Measurements from ENCODE around the gene C9orf40. TPM values are rescaled to one million over a fixed set of nuclear protein-coding genes. Genes with fewer than 3 reads are reported as not detected.

Gene C9orf40
- 3.3 TPM for total RNA-seq
- long read RNA-seq, result 0 reads

GRCh38 chr9:74952201-74953151 lies at the start of gene C9orf40:
Gene C9orf40 (minus strand): TSS chr9:74952912. CDS start chr9:74952611, 301 bp downstream.
- peak; percentile 98 for DNase-seq (ENCODE audit: low spot score)

DNA sequence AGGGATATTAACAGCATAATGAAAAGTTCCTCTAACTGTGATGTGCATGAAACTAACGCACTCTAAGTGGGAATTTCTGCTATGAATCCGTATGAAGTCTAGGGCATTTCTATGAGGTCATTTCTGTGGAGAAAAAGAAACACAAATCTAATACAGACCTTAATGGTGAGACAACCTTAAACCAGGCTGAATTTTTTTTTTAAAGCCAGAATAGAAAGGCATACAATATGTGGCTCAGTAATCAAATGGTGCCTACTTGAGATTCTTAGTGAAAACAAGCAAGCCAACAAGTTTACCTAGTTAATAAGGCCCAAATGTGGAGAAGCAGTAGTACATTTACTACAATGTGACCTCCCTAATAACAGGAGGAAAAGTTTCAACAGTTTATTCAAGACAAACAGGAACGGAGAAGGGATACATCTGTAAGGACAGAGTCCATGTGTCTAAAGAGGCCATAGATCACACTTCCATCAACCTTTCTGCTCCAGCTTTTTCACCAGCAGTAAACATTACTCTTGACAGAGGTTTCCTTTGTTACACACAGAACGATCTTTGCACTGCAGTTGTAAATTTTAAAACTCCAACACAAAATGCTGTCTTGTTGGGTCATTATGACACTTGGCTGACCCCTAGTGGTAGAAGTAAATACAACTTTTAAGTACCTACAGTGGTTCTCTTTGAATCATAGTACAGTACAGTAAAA lies 49.2 kb upstream of the C9orf40 start:
- no peak for DNase-seq (ENCODE audit: low spot score)

DNA sequence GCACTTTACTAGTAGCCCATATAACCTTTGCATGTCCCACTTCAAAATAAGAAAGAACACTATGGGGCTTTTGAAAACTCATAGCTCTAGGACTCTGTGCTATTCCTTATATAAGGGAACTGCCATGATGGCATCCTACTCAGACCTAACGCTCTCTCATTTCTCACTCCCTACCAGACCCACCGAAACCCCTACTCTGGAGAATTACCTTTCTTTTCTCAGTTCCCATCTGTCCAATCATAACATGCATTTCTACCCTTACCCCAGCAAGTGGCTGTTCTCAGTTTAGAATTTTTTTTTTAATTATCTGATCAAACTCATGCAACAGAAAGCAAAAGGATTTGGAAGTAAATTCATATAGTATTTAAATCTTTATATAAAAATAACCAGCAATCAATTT lies 48.1 kb upstream of the C9orf40 start:
- DNase-seq (ENCODE audit: low spot score), result no peak

DNA sequence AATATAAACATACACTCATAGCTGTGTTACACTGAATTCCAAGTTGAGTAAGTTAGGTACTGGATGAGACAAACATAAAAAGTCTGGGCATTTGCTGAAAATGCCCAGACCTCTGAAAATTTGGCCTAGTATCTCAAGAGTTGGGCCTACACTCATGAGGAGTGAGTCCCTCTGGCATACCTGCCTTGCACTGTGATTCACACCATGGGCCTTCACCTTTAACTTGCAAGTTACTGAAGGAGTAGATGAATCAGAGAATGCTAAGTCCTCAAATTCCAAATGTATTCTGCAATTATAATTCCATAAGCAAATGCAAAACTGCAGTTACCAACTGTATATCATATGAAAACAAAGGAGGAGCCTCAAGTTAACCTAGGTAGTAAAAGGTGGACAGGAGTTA lies 32.3 kb upstream of the C9orf40 start:
- DNase-seq (ENCODE audit: low spot score), result no peak

DNA sequence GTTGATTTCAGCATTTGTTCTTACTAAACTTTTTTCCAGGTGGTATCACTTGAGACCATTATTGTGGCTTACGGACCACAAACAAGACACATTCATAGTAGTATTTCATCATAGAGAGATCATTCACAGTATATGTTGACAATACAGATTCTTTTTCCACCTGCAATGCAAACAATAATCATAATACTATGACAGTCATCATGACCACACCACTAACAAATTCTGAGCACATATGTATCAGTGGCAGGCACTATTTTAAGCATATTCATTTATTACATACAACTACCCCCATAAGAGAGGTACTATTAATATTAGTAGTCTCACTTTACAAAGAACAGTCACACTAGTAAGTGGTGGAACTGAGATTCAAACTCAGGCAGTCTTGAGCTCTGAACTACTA lies 31.0 kb upstream of the C9orf40 start:
- DNase-seq (ENCODE audit: low spot score), result no peak

- DNase-seq (ENCODE audit: low spot score), result no peak
Observed at GRCh38 chr9:74979844-74980243, 27.1 kb upstream of the C9orf40 start.

- no peak for DNase-seq (ENCODE audit: low spot score)
Observed at GRCh38 chr9:74977287-74977686, 24.6 kb upstream of the C9orf40 start.

DNA sequence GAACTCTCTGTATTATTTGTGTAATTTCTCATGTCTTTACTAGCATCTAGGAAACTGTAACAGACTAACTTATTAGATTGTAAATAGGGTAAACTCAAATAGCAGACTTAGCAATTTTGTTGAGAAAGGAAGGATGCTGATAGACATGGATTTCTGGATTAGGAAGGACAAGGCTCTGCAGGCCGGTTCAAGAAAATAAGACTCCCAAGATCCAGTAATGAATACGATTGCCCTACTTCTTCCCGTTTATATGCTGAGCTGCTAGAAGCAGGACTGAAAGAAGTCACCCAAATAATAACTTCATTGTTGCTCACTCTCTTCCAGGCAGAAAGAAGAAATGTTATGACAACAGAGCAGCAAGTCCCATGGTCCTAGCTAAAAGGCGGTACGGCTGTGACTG lies 22.8 kb upstream of the C9orf40 start:
- no peak for DNase-seq (ENCODE audit: low spot score)

DNA sequence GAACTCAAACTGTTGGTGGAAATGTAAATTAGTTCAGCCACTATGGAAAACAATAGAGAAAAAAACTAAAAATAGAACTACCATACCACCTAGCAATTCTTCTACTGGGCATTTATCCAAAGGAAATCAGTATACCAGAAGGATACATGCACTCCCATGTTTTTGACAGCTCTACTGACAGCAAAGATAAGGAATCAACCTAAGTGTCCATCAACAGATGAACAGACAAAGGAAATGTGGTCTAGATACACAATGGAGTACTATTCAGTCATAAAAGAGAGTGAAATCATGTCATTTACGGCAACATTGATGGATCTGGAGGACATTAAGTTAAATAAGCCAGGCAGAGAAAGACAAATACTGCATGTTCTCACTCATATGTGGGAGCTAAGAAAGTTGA lies 21.8 kb upstream of the C9orf40 start:
- no peak for DNase-seq (ENCODE audit: low spot score)

DNA sequence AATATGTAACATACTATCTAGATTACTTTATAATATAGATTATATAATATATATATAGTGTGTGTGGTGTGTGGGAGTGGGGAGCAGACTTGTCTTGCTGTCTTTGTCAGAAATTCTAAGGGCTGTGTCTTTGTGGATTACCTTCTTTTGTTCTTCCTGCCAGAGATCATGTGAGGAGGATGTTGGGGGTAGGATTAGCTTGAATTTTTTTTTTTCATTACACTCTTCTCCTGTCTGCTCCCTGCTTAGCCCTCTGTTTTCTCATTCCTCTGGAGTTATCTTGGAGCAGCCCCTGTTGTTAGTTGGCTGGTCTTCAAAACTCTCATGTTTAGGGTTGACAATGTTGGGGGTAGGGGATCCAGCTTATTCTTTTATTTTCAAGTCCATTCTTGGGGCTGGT lies 21.0 kb upstream of the C9orf40 start:
- no peak for DNase-seq (ENCODE audit: low spot score)

DNA sequence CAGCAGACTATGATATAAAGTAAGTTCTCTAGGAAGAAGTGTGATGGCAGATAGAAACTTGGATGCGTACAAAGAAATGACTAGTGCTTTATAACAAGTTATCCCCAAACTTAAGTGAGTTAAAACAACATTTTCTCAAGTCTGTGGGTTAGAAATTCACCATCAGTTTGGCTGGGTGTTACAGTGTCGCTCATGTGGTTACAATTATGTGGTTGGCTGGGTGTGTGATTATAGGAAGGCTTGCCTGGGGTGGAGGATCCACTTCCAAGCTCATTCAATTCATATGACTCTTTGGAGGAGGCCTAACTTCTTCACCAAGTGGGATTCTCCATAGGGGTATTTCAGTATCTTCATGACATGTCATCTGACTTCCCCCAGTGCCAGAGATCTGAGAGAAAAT lies 10.3 kb upstream of the C9orf40 start:
- DNase-seq (ENCODE audit: low spot score), result no peak

GRCh38 chr9:74961496-74961895 lies 8.8 kb upstream of the C9orf40 start:
- no peak for DNase-seq (ENCODE audit: low spot score)

DNA sequence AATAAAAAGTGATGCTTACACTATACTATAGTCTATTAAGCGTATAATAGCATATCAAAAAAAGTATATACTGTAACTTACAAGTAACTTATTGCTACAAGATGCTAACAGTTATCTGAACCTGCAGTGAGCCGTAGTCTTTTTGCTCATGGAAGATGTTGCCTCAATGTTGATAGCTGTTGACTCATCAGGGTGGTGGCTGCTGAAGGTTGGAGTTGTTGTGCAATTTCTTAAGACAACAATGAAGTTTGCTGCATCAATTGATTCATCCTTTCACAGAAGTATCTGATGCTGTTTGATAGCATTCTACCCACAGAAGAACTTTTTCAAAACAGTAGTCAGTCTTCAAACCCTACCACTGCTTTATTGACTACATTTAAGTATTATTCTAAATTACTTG lies 7.8 kb upstream of the C9orf40 start:
- DNase-seq (ENCODE audit: low spot score), result no peak

DNA sequence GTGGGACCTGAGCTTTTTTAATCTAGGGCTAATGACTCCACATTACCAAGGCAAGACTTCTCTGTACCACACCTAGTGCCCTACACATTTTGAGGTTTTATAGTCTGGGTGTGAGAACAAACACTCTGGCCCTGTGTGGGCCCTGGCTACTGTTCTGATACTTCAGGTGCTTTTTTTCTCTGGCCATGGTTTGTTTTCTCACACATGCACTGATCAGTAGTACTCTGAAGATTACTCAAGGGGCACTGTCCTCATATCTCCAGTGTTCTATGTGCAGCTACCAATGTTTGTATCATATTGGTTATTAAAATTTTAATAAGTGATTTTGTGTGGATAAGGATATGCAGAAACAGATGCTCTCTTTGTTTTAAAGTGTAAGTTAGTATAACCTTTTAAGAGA lies 5.9 kb upstream of the C9orf40 start:
- DNase-seq (ENCODE audit: low spot score), result no peak

GRCh38 chr9:74953235-74953751 lies 581 bp upstream of the C9orf40 start:
- no peak for DNase-seq (ENCODE audit: low spot score)

DNA sequence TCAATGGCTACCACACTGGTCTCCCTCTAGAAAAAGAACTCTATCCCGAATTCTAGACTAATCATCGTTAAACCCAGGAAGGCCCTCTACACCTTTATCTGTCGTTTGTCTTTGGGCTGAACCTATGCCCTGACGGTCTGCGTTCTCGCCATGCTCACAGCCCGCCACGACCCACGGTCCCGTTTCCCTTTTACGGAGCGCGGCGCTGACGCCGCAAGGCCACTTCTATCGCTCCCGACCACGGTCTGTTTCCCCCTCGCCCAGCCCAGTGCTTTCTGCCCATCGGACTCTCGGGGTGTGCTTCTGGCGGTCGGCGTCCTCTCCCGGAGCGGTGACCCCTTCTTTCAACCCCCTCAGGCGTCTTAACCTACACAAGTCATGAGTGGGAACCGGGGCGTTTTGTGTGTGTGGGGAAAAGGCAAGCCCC lies 974 bp downstream of the C9orf40 start:
- DNase-seq (ENCODE audit: low spot score), result no peak

GRCh38 chr9:74951107-74951720 lies 1.5 kb downstream of the C9orf40 start:
- DNase-seq (ENCODE audit: low spot score), result no peak

DNA sequence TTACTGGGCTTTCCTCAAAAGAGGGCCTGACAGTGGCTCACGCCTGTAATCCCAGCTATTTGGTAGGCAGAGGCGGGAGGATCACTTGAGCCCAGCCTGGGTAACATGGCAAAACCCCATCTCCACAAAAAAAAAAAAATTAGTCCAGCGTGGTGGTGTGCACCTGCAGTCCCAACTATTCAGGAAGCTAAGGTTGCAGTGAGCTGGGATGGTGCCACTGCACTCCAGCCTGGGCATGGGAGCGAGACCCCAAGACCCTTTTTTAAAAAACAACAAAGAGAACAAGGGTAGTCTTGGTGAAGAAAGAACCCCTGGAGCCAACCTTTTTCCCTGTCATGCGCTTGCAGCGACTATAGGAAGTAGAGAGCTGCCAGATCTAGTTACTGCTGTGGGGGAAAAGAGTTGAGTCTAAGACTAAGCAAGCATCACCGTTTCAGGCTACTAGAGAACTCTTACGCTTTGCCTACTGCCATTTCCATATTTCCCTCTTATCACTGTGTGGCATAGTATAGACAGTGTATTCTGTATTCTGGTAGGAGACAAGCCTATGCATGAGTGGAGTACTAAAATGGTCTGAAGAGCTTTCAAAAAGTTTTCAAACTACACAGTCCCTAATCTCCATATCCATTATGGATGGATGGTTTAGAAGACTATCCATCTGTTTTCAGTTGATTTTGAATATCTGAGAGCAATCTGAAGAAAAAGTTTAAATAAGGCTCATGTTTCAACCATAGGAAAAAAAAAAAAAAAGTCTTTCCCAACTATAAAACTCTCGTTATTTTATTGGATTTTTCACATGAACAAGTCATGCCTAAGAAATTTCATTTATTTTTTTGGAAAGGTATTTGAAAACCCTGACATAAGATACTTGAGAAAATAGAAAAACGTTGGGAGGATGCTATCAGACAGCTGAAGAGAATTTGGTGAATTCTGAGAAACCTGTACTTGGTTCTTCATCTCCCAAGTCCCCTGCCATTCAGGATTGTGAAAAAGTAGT lies 2.6 kb downstream of the C9orf40 start:
- DNase-seq (ENCODE audit: low spot score), result no peak

DNA sequence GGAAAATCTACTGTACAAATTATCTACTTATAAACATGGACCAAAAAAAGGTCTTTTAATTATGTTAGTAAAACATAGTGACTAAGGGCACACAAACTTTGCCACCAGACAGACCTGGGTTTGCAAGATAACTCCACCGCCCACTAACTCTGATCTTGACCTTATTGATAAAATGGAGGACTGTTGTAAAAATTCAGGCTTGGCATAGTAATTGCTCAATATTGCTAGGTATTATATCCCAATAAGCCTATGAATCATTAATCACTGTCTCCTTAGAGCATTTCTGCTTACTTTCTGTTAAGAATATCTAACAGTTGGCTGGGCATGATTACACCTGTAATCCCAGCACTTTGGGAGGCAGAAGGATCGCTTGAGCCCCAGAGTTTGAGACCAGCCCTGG lies 3.8 kb downstream of the C9orf40 start:
- DNase-seq (ENCODE audit: low spot score), result no peak

GRCh38 chr9:74946686-74947085 lies 6.0 kb downstream of the C9orf40 start:
- no peak for DNase-seq (ENCODE audit: low spot score)

DNA sequence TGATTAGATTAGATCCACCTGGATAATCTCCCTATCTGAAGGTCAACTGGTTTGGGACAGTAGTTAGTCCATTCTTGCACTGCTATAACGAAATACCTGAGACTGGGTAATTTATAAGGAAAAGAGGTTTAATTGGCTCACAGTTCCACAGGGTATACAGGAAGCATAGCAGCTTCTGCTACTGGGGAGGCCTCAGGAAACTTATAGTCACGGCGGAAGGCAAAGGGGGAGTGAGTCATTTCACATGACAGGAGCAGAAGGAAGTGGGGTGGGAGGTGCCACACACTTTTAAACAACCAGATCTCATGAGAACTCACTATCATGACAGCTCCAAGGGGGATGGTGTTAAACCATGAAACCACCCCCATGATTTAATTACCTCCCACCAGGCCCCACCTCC lies 9.9 kb downstream of the C9orf40 start:
- no peak for DNase-seq (ENCODE audit: low spot score)

Measured in mesenteric fat pad (tissue), 1 donor.